DMS79 (cell line): ENCODE results near the gene COG3.
A peak's percentile ranks its signal among the peaks of the same experiment; 100 is the strongest.

Experiments used
- DNase-seq: peaks from one replicate; lab custom pipeline; 2025; lab: John Stamatoyannopoulos, UW

The COG3 gene

DNA sequence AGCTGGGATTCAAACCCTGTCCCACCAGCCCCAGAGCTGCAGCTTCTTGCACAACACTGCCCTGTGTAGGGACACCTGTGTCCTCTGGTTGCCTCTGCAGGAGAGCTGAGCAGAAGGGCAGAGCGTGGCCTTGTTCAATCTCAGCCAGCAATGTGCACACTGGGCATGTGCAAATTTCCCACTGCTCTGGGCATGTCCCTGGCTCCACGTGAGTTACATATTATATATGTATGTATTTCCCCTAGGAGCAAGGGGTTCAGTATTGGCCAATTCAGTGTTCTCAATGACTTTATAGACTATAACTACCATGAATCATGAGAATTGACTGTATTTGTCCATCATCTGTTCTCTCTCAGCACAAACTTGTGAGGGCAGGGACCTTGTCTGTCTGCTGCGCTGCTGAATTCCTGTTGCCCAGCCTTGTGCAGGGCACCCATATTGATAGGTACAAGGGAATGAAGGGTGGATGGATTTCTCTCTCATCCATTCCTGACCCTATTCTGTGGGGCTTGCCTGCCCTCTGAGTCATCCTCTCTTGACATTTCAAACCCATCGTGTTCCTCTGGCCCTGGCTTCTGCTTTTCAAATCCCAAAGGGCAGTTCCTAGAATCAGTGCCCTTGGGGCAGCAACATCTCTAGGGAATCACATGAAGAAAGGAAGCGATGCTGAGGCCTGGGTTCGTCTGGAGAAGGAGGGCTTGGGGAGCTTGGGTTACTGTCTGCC lies 81.1 kb downstream of the COG3 start:
- DNase-seq, result no peak

DNA sequence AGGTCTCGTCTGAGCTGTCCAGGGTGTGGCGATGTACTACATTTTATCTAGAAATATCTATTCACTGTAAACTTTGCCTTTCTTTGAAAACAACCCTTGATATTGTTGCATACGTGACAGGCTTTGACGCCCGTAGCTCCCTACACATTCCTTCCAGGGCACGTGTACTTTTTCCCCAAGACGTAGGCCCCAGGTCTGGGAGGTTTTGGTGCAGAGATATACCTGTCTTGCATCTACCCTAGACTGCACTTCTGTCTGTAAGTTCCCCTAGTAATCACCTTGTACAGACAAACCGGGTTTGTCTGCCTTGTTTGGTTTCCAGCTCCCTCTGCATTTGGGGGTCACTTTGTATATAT lies 81.6 kb downstream of the COG3 start:
- DNase-seq, result no peak

- DNase-seq, result no peak
Measured at GRCh38 chr13:45548281-45548680, 83.5 kb downstream of the COG3 start.

DNA sequence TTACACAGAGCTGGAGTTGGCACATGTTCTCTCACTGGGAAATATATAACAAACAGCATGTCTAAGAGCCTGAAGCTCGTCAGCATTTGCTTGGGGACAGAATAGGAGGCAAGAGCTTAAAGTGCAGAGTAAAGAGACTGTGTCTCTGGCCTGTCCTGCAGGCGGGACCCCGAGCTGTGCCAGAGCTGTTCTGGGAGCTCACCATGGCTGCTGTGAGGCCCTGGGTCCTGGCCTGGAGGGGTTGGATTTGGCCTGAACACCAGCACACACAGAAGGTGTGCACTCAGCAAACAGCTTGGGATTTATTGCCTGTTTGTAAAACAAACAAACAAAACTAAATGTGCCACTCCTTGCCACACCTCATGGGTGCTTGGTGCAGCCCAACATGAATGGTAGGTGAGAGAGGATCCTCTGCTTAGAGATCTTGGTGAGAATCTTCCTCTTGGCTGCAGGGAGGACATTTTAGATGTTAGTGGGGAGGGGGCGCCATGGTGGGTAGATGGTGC lies 89.9 kb downstream of the COG3 start:
- DNase-seq, result no peak

DNA sequence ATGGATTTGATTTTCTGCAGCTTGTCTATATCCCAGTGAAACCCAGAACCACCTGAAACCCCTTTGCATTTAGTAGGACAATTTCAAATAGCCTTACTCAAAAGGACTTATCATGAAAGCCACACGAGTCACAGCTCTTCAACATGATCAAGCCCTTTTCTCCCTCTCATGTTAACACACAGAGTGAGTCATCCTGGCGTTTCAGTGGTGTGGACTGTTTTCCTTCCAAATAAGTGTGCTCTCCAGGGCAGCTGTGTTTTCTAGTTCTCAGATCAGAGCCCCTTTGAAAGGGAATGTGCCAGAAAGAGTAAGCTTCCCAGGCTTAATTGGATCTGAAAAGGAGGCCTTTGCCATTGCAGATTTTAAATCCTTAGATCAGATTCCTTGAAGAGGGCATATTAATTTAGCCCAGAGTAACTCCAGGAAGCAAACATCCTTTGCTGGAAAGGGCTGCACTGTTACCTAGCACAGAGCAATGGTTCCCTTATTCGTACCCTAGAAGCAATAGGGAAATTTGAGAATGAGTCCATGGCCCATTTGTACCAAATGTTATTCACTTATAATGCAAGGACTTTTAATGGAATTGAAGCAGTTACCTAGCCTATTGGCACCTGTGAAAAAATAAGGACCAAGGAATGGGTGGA lies 99.5 kb downstream of the COG3 start:
- DNase-seq, result peak; percentile 67

GRCh38 chr13:45565331-45565730 lies 100.6 kb downstream of the COG3 start:
- DNase-seq, result no peak

- no peak for DNase-seq
Measured at GRCh38 chr13:45575146-45575829, 110.5 kb downstream of the COG3 start.

GRCh38 chr13:45575830-45576180 lies 111.1 kb downstream of the COG3 start:
- no peak for DNase-seq

GRCh38 chr13:45576466-45576865 lies 111.7 kb downstream of the COG3 start:
- no peak for DNase-seq

DNA sequence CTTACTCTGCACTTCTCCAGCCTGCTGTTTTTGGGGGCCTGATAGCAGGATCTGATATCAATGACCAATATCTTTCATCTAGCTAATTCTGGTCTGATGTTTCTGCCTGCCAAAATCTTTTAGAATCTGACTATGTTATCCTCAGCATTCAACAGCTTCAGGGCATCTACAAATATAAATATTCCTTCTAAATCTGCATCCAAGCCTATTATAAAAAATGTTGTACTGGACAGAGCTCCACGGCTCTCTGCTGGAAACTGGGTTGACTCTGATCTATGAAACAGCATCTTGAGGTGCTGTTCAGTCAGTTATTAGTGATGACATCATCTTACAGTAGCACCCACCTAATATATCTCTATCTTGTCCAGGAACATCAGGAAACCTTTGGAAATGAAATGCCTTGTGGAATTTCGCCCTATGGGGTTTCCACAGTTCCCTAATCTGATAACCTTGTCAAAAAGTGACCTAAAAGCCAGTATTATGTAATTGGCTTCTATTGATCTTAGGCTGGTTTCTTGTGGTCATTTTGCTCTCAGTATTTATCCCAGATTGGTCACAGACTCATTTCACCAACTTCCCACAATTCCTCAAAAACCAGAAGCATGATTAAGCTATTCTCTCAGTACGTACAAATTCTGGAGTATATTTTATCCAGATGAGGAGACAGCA lies 117.8 kb downstream of the COG3 start:
- DNase-seq, result no peak

DNA sequence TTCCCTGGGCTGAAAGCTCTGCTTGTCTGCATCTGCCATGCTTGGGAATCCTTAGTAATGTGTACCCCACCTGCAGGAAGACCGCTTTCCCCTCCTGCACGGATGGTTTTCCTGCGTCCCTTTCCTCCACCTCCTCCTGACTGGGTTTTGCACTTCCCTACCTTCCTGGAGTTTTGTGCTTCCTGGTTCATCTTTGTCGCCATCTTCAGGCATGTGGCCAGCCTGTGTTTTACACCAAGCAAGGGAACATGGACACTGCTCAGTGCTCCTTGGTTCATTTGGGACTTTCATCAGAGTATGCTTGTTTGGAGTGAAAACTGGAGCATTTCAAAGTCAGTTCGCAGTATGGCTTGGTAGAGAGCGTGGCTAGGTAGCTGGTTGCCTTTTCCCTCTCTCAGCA lies 120.1 kb downstream of the COG3 start:
- DNase-seq, result no peak
